Measurements from ENCODE around the gene KMT2B. TPM values are rescaled to one million over a fixed set of nuclear protein-coding genes. Genes with fewer than 3 reads are reported as not detected.

Gene KMT2B
- total and polyA plus RNA-seq, 2 experiments from 2014 or later: 15.8 to 49.8 TPM

DNA sequence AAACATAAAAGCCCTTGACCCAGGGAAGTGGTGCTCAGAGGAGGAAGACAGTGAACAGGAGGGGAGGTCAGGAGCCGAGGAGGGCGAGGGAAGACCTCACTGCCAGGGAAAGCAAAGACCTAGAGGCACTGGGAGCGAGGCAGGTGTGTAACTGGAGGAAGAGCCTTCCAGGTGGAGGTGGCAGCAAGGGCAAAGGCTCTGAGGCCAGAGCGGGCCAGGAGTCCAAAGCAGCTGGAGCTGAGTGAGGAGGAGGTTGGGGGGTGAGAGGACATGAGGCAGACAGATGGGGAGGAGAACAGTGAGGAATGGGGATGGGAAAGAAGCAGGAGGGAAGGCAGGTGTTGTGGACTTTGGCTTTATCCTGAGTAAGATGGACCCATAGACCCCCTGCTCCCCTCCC lies 47.8 kb upstream of the KMT2B start (continued):
- TF ChIP-seq, protein P1, sequence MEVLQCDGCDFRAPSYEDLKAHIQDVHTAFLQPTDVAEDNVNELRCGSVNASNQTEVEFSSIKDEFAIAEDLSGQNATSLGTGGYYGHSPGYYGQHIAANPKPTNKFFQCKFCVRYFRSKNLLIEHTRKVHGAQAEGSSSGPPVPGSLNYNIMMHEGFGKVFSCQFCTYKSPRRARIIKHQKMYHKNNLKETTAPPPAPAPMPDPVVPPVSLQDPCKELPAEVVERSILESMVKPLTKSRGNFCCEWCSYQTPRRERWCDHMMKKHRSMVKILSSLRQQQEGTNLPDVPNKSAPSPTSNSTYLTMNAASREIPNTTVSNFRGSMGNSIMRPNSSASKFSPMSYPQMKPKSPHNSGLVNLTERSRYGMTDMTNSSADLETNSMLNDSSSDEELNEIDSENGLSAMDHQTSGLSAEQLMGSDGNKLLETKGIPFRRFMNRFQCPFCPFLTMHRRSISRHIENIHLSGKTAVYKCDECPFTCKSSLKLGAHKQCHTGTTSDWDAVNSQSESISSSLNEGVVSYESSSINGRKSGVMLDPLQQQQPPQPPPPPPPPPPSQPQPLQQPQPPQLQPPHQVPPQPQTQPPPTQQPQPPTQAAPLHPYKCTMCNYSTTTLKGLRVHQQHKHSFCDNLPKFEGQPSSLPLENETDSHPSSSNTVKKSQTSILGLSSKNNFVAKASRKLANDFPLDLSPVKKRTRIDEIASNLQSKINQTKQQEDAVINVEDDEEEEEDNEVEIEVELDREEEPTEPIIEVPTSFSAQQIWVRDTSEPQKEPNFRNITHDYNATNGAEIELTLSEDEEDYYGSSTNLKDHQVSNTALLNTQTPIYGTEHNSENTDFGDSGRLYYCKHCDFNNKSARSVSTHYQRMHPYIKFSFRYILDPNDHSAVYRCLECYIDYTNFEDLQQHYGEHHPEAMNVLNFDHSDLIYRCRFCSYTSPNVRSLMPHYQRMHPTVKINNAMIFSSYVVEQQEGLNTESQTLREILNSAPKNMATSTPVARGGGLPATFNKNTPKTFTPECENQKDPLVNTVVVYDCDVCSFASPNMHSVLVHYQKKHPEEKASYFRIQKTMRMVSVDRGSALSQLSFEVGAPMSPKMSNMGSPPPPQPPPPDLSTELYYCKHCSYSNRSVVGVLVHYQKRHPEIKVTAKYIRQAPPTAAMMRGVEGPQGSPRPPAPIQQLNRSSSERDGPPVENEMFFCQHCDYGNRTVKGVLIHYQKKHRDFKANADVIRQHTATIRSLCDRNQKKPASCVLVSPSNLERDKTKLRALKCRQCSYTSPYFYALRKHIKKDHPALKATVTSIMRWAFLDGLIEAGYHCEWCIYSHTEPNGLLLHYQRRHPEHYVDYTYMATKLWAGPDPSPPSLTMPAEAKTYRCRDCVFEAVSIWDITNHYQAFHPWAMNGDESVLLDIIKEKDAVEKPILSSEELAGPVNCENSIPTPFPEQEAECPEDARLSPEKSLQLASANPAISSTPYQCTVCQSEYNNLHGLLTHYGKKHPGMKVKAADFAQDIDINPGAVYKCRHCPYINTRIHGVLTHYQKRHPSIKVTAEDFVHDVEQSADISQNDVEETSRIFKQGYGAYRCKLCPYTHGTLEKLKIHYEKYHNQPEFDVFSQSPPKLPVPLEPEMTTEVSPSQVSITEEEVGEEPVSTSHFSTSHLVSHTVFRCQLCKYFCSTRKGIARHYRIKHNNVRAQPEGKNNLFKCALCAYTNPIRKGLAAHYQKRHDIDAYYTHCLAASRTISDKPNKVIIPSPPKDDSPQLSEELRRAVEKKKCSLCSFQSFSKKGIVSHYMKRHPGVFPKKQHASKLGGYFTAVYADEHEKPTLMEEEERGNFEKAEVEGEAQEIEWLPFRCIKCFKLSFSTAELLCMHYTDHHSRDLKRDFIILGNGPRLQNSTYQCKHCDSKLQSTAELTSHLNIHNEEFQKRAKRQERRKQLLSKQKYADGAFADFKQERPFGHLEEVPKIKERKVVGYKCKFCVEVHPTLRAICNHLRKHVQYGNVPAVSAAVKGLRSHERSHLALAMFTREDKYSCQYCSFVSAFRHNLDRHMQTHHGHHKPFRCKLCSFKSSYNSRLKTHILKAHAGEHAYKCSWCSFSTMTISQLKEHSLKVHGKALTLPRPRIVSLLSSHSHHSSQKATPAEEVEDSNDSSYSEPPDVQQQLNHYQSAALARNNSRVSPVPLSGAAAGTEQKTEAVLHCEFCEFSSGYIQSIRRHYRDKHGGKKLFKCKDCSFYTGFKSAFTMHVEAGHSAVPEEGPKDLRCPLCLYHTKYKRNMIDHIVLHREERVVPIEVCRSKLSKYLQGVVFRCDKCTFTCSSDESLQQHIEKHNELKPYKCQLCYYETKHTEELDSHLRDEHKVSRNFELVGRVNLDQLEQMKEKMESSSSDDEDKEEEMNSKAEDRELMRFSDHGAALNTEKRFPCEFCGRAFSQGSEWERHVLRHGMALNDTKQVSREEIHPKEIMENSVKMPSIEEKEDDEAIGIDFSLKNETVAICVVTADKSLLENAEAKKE (CRISPR knock-in tag; IDR thresholded peaks at IDR 0.05): no peak
- TF ChIP-seq POLR2AphosphoS5 (IDR thresholded peaks at IDR 0.05; ENCODE audit: low read depth): no peak

DNA sequence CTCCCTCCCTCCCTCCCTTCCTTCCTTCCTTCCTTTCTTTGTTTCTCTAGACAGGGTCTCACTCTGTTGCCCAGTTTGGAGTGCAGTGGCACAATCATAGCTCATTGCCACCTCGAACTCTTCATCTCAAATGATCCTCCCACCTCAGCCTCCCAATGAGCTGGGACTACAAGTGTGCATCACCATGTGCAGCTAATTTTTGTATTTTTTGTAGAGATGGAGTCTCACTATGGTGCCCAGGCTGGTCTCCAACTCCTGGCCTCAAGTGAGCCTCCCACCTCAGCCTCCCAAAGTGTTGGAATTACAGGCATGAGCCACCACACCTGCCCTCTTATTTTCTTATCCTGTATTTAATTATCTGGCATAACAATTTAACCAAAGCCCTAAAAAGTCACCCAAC lies 47.1 kb upstream of the KMT2B start:
- H3K4me3 Mint-ChIP-seq: no peak overlapping the region
- Histone ChIP-seq H3K36me3 (ENCODE audit: insufficient read depth) (no peaks in the 10 kb centered on the region), H3K9me2 (ENCODE audit: insufficient read depth) (no peaks in the 10 kb centered on the region), H3K4me2 (no peak overlapping the region), H3K4me1 (ENCODE audit: insufficient read depth) (no peaks in the 10 kb centered on the region; the same call in 1 of the 2 replicates), H3K4me3 (no peak overlapping the region), H3K79me2 (replicated peaks; ENCODE audit: insufficient read depth) (no peaks in the 10 kb centered on the region), H3K27me3 (ENCODE audit: insufficient read depth) (no peaks in the 10 kb centered on the region), H2AFZ (no peak overlapping the region), H3K27ac (ENCODE audit: low read depth) (no peak overlapping the region), H3F3A (replicated peaks; ENCODE audit: low read depth) (0 out of 2 replicates have a peak, but pooled peaks cover 3% of the 10 kb centered on the region), H4K20me1 (replicated peaks; ENCODE audit: insufficient read depth) (no peaks in the 10 kb centered on the region)
- peaks cover 6% of the 10 kb centered on the region; the same call in 2 of the 3 replicates for H3K4me1 Mint-ChIP-seq
- no peaks in the 10 kb centered on the region for H3K36me3 Mint-ChIP-seq (ENCODE audit: low read depth)
- DNase-seq (ENCODE audit: low spot score): no peak
- TF ChIP-seq, protein P2, sequence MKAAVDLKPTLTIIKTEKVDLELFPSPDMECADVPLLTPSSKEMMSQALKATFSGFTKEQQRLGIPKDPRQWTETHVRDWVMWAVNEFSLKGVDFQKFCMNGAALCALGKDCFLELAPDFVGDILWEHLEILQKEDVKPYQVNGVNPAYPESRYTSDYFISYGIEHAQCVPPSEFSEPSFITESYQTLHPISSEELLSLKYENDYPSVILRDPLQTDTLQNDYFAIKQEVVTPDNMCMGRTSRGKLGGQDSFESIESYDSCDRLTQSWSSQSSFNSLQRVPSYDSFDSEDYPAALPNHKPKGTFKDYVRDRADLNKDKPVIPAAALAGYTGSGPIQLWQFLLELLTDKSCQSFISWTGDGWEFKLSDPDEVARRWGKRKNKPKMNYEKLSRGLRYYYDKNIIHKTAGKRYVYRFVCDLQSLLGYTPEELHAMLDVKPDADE (IDR thresholded peaks at IDR 0.05): no peak
- TF ChIP-seq ZNF331 (CRISPR knock-in tag; IDR thresholded peaks at IDR 0.05; ENCODE audit: low read depth): no peak
- no peak for TF ChIP-seq NANOG (IDR thresholded peaks at IDR 0.05; ENCODE audit: borderline replicate concordance)
- TF ChIP-seq, protein P3, sequence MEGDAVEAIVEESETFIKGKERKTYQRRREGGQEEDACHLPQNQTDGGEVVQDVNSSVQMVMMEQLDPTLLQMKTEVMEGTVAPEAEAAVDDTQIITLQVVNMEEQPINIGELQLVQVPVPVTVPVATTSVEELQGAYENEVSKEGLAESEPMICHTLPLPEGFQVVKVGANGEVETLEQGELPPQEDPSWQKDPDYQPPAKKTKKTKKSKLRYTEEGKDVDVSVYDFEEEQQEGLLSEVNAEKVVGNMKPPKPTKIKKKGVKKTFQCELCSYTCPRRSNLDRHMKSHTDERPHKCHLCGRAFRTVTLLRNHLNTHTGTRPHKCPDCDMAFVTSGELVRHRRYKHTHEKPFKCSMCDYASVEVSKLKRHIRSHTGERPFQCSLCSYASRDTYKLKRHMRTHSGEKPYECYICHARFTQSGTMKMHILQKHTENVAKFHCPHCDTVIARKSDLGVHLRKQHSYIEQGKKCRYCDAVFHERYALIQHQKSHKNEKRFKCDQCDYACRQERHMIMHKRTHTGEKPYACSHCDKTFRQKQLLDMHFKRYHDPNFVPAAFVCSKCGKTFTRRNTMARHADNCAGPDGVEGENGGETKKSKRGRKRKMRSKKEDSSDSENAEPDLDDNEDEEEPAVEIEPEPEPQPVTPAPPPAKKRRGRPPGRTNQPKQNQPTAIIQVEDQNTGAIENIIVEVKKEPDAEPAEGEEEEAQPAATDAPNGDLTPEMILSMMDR (conservative IDR thresholded peaks at IDR 0.05; ENCODE audit: low read depth in 2 of 2): no peak
- no peak for TF ChIP-seq JUNB (IDR thresholded peaks at IDR 0.05; ENCODE audit: unreplicated experiment)
- TF ChIP-seq POLR2AphosphoS5 (IDR thresholded peaks at IDR 0.05; ENCODE audit: low read depth): no peak
- no peak for TF ChIP-seq STAT1 (IDR thresholded peaks at IDR 0.05; ENCODE audit: unreplicated experiment)
- TF ChIP-seq EZH2phosphoT487 (IDR thresholded peaks at IDR 0.05; ENCODE audit: unreplicated experiment): no peak
- no peak overlapping the region for H3K27ac Mint-ChIP-seq
- ATAC-seq: no peak
- H3K9me3 Mint-ChIP-seq: no peaks in the 10 kb centered on the region; the same call in 2 of the 3 replicates
- peaks cover 12% of the 10 kb centered on the region for H3K27me3 Mint-ChIP-seq (ENCODE audit: insufficient read depth, low read depth, poor library complexity)
